GM21381 (cell line): ENCODE measurements around the gene KIAA0753.

ENCODE experiments used
- ATAC-seq: cut with Tn5 transposase; IDR thresholded peaks from one replicate; pipeline ENCODE4 v1.9.1; 2021; ENCODE audit warnings: mild to moderate bottlenecking, moderate library complexity; ENCODE audit not compliant: unreplicated experiment

The KIAA0753 gene

DNA sequence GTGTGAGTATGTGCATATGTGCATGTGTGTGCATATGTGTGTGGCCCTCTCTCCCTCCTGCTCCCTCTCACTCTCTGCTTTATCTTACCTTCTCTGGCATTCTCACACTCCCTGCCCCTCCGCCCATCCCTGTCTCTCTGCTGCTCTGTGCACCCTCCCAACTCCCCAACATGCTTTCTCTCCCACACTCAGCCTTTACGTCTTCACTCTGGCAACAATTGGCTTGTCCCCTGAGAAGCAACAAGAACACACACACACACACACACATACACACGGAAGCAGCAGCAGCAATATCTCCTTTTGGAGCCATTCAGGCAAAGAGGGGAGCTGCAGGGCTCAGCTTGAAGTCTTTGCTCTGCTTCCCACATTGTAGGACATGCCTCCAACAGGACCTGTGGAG lies 112.0 kb downstream of the KIAA0753 start:
- no peak for ATAC-seq
